DND-41 (cell line): Measurements from ENCODE around the gene CHCHD3.

ENCODE experiments used
- ATAC-seq: fragments of 200-7000 bp; cut with Tn5 transposase; 3 replicates; pipeline ENCODE4 v1.9.1; 2021; ENCODE audit warnings: low read depth; ENCODE audit not compliant: insufficient read depth
- DNase-seq: peaks from one replicate; pipeline ENCODE4 v3.0.0-alpha.2; 2020
- H2AFZ ChIP-seq: 2 replicates; pipeline ENCODE4 v1.6.0; 2012; ENCODE audit warnings: low read depth, low read length
- H3K27ac ChIP-seq: 2 replicates; pipeline ENCODE4 v1.5.1; 2012; ENCODE audit warnings: low read length, inconsistent platforms
- H3K27me3 ChIP-seq: fragments of 200-600 bp; sonication (generic); 2 replicates; pipeline ENCODE4 v1.6.0; 2012; ENCODE audit warnings: low read length, mild to moderate bottlenecking, inconsistent platforms; ENCODE audit not compliant: insufficient read depth, poor library complexity
- H3K36me3 ChIP-seq: 2 replicates; pipeline ENCODE4 v1.5.1; 2012; ENCODE audit warnings: low read length, inconsistent platforms; ENCODE audit not compliant: insufficient read depth
- H3K4me1 ChIP-seq: 2 replicates; pipeline ENCODE4 v1.5.1; 2012; ENCODE audit warnings: mild to moderate bottlenecking, low read length; ENCODE audit not compliant: insufficient read depth
- H3K4me2 ChIP-seq: 2 replicates; pipeline ENCODE4 v1.6.0; 2012; ENCODE audit warnings: mild to moderate bottlenecking, moderate library complexity, low read length, inconsistent platforms; ENCODE audit not compliant: insufficient read depth
- H3K4me3 ChIP-seq, 2 experiments: fragments of 200-600 bp in 1 of 2; shearing (Covaris generic) in 1 of 2; 2 replicates each; pipeline ENCODE4 v1.5.1; 2012 to 2016; ENCODE audit warnings: inconsistent platforms in 2 of 2, low read length in 2 of 2, mild to moderate bottlenecking in 2 of 2, low read depth in 1 of 2, moderate library complexity in 1 of 2
- H3K79me2 ChIP-seq: 2 replicates; pipeline ENCODE4 v1.6.0; 2012; ENCODE audit warnings: low read length, inconsistent platforms; ENCODE audit not compliant: insufficient read depth
- H3K9ac ChIP-seq: 2 replicates; pipeline ENCODE4 v1.6.0; 2012; ENCODE audit warnings: low read depth, mild to moderate bottlenecking, inconsistent platforms, low read length, moderate library complexity
- H3K9me3 ChIP-seq: 2 replicates; pipeline ENCODE4 v1.5.1; 2012; ENCODE audit warnings: low read length, moderate library complexity, mild to moderate bottlenecking, inconsistent platforms; ENCODE audit not compliant: insufficient read depth, severe bottlenecking
- H4K20me1 ChIP-seq: 2 replicates; pipeline ENCODE4 v1.6.0; 2012; ENCODE audit warnings: low read length; ENCODE audit not compliant: insufficient read depth
- EZH2 ChIP-seq: IDR thresholded peaks from 3 replicates; pipeline ENCODE4 v1.6.1; 2012; ENCODE audit warnings: borderline replicate concordance, low read depth, mild to moderate bottlenecking, moderate library complexity, low read length, inconsistent platforms; ENCODE audit not compliant: severe bottlenecking
- TF ChIP-seq, protein P1 (sequence below): IDR thresholded peaks from 2 replicates; pipeline ENCODE4 v1.5.1; 2012; ENCODE audit warnings: borderline replicate concordance, low read length, moderate library complexity, mild to moderate bottlenecking; ENCODE audit not compliant: poor library complexity, severe bottlenecking; ENCODE audit errors: extremely low read depth

CHCHD3 gene

DNA sequence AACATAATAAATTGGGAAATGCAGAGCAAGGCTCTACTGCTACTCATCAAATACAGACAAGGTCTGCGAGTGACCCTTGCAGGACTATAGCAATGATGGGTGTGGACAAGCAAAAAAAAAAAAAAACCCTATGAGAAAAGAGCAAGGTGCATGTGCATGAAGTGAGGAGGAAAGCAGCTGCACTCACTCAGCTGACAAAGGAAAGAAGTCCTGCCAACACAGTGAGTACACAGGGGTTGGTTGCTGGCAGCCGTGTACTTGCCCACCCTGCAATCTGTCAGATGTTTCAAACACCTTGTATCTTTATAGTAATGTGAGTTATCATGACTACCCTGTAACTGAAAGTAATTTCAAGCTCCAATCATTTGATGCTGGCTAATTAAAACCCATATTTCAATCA lies 20.5 kb downstream of the CHCHD3 start:
- Histone ChIP-seq H3K4me1 (no peaks in the 10 kb centered on the region), H3K27me3 (no peaks in the 10 kb centered on the region), H3K9ac (no peak overlapping the region), H3K4me2 (no peak overlapping the region), H4K20me1 (peaks cover 28% of the 10 kb centered on the region; the same call in 1 of the 2 replicates), H3K36me3 (peaks cover 11% of the 10 kb centered on the region), H3K27ac (no peak overlapping the region), H3K79me2 (peaks cover 80% of the 10 kb centered on the region), H3K9me3 (no peaks in the 10 kb centered on the region), H2AFZ (no peak overlapping the region), H3K4me3 (no peak overlapping the region)
- DNase-seq (no peak), ATAC-seq (no peak)
- TF ChIP-seq, protein P1, sequence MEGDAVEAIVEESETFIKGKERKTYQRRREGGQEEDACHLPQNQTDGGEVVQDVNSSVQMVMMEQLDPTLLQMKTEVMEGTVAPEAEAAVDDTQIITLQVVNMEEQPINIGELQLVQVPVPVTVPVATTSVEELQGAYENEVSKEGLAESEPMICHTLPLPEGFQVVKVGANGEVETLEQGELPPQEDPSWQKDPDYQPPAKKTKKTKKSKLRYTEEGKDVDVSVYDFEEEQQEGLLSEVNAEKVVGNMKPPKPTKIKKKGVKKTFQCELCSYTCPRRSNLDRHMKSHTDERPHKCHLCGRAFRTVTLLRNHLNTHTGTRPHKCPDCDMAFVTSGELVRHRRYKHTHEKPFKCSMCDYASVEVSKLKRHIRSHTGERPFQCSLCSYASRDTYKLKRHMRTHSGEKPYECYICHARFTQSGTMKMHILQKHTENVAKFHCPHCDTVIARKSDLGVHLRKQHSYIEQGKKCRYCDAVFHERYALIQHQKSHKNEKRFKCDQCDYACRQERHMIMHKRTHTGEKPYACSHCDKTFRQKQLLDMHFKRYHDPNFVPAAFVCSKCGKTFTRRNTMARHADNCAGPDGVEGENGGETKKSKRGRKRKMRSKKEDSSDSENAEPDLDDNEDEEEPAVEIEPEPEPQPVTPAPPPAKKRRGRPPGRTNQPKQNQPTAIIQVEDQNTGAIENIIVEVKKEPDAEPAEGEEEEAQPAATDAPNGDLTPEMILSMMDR, result no peak
- no peak for TF ChIP-seq EZH2

DNA sequence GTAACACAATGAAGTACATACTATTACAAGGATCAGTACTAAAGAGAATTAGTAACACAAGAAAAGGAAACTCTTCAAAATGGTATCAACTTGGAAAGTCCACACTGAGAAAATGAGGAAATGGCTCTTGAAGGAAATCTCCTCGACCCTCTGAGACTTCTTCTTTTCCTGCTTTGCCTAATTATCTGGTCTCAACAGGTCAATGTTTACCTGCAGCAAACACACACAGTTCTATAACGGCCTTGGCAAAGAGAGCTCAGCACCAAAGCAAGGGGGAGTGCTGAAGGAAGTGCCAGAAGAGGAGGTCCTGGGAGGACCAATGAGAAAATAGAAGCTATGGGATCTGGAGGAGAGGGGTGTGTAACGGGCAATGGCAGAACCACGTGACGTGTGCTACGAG lies 21.9 kb downstream of the CHCHD3 start:
- TF ChIP-seq, protein P1, result no peak
- TF ChIP-seq EZH2, result no peak
- H3K4me1 ChIP-seq, result no peaks in the 10 kb centered on the region
- H3K9ac ChIP-seq, result no peak overlapping the region
- H4K20me1 ChIP-seq, result peaks cover 35% of the 10 kb centered on the region; the same call in 1 of the 2 replicates
- peaks cover 9% of the 10 kb centered on the region; the same call in 1 of the 2 replicates for H3K36me3 ChIP-seq
- DNase-seq (no peak), ATAC-seq (no peak)
- H2AFZ ChIP-seq, result no peak overlapping the region
- no peak overlapping the region for H3K4me3 ChIP-seq
- no peak overlapping the region for H3K4me2 ChIP-seq
- no peaks in the 10 kb centered on the region for H3K9me3 ChIP-seq
- H3K27ac ChIP-seq, result no peak overlapping the region
- H3K79me2 ChIP-seq, result peaks cover 87% of the 10 kb centered on the region
- H3K27me3 ChIP-seq, result no peaks in the 10 kb centered on the region

DNA sequence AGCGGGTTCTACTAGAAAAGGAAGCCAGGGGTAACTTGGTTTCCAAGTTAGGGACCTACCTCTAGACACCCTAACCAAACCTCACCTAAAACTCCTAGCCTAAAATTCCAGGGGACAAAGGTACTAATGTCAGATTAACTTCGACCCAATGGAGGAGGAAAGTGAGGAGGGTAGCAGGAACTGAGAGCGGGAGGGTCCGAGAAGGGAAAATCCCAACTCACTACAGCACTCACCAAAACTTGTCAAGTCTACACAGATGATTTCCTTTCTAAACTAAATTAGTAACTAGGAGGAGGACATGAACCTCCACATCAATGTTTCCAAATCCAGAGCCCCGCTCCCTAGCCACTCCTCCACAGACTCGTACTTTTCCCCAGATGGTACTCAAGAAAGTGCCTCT lies 22.6 kb downstream of the CHCHD3 start:
- H3K9me3 ChIP-seq, result no peaks in the 10 kb centered on the region
- H3K4me1 ChIP-seq, result no peaks in the 10 kb centered on the region
- no peak overlapping the region for H3K9ac ChIP-seq
- peaks cover 88% of the 10 kb centered on the region for H3K79me2 ChIP-seq
- no peaks in the 10 kb centered on the region for H3K27me3 ChIP-seq
- H2AFZ ChIP-seq, result no peak overlapping the region
- TF ChIP-seq EZH2, result no peak
- TF ChIP-seq, protein P1, result no peak
- no peak overlapping the region for H3K4me3 ChIP-seq
- no peak overlapping the region for H3K4me2 ChIP-seq
- no peak overlapping the region for H3K27ac ChIP-seq
- no peak for ATAC-seq
- no peak for DNase-seq
- peaks cover 6% of the 10 kb centered on the region; the same call in 1 of the 2 replicates for H3K36me3 ChIP-seq
- H4K20me1 ChIP-seq, result peaks cover 40% of the 10 kb centered on the region; the same call in 1 of the 2 replicates

DNA sequence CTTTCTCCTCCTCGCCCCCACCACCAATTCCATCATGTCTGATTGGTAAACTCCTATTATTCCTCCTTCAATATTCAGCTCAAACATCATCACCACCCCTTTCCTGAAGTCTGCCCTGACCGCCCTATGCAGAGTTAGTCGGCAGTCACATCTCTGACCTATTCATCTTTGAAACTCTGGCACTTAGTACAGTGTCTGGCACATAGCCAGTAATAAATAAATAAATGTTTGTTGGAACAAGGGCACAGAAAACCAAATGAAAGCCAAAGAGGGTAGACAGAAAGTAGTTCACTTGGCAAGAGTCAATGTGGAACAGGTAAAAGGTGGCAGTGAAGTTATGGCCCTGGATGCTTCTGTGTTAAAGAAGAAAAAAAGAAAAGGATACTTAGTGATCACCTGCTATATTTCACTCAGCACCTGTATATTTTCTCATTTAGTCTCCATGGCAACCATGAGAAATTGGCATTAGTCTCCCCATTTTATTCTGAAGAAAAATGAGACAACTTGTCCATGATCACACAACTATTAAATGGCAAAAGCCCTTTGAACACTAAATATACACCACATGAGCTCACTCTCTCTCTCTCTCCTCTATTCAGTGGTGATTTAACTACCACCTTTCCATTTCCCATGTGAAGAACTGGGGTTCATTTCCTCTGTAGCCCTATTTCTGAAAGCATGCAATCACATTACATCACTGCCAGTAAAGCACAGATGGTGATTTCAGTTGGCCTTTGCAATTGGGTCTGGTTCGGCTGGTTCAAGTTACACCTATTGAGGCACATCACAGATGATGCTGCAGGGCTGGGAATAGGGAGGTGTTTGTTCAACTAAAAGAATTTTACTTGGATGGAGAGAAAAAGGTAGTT lies 25.3 kb downstream of the CHCHD3 start:
- Histone ChIP-seq H3K27ac (no peak overlapping the region), H3K4me2 (no peak overlapping the region), H3K4me1 (no peaks in the 10 kb centered on the region), H3K4me3 (no peak overlapping the region), H2AFZ (no peak overlapping the region), H3K79me2 (peaks cover 91% of the 10 kb centered on the region), H4K20me1 (peaks cover 48% of the 10 kb centered on the region), H3K9me3 (no peaks in the 10 kb centered on the region), H3K27me3 (no peaks in the 10 kb centered on the region), H3K36me3 (peaks cover 6% of the 10 kb centered on the region; the same call in 1 of the 2 replicates), H3K9ac (no peak overlapping the region)
- no peak for DNase-seq
- TF ChIP-seq, protein P1, result no peak
- no peak for TF ChIP-seq EZH2
- ATAC-seq, result no peak
